GM18519 (cell line): ENCODE results near the gene ARHGAP15.

ENCODE experiments used
- ATAC-seq: cut with Tn5 transposase; IDR thresholded peaks from one replicate; pipeline ENCODE4 v1.9.1; 2021; ENCODE audit warnings: mild to moderate bottlenecking, moderate library complexity; ENCODE audit not compliant: unreplicated experiment, low FRiP score

The ARHGAP15 gene

DNA sequence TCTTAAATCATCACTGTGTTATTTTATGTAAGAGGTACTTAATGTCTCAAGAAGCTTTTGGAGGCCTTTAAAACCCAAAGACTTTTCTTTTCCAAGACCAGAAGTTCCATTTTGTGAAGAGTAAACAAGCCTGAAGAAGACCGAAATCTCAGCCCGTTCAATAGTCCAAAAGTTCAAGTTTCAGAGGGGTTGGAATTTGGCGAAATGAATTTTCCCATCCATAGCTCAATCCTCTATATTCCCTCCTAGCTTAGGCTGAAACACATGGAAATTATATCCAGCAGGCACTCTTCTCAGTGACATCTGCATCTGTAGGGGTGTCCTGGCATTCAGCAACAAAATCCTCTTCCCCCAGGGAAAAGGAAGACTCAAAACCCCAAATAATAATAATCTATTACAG lies 344.6 kb downstream of the ARHGAP15 start:
- no peak for ATAC-seq

DNA sequence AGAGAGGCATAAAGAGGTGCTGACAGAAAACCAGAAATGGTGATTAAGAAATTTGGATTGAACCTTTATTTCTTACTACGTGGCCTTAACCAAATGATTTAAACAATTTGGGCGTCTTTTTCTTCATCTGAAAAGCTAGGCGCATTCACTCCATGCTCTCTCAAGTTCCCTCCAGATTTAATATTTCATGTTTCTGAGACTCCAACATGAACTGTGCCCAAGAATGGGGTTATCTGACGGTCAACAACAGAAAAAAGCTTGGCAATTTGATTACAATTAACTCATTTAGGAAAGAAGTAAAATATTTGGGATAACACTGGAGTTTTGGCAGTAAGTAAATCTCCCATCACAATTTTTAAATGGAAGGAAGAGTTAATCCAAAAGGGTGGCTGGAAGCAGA lies 345.4 kb downstream of the ARHGAP15 start:
- ATAC-seq: no peak

GRCh38 chr2:143475041-143475776 lies 346.0 kb downstream of the ARHGAP15 start:
- no peak for ATAC-seq

DNA sequence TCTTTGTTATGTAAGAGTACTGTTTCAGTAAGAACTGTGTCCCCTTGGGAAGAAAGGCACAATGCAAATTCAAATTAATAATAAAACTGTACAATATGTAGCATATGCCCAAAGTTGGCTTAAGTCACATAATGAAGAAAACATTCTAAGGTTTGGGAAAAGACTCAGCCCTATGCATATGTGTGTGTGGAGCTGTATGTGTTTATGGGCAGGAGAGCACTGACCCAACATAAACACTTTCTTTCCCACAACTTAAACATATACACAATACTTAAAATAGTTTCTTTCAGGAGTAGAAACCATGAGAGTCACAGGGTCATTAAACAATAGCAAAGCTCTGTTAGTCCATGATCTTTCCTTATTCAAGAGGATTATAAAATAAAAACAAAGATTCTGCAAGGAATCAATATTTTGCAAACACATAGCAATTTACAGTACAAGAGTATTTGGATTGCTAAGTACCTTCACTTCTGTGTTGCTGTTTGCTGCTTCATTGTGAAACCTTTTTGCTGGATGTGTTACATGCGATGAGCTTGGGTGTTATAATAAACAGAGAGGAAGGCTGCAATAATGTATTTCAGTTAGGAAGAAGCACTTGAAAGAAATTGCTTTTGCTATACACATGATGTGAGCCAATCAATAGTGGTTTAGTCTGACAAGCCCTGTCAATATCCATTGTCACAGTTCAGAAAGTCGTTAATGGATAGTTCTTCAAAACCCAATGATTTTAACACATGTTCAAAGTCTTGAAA lies 347.3 kb downstream of the ARHGAP15 start:
- no peak for ATAC-seq

DNA sequence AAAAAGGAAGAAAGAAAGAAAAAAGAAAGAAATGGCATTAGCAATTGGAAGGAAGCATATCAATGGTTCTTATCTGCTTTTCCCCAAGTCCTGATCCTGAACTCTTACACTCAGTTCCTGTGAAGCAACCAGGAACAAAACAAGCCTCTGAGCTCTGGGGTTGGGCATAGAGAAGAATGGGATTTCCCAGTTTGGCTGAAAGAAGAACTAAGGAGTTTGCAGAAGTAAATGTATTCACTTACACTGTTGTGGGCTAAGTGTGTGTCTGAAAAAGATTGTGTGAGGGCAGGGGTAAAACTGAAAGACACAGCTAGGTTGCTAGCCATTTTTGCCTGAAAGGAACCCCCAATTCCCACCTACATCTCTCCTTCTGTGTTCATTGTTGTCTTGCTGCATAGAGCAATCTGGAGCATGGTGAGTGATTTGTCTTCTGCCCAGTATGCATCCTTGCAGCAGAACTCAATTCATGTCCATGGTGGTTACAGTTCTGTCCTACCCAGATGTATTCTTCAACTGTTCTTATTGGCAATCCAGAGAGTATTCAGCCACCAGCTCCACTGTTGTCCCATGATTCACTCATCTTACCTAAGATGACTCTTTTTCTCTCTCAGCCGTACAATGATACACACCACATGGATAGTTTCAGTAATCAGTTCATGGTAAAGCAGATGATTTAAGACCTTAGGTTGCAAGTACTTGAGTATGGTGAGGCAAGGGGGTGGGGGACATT lies 348.7 kb downstream of the ARHGAP15 start:
- no peak for ATAC-seq

DNA sequence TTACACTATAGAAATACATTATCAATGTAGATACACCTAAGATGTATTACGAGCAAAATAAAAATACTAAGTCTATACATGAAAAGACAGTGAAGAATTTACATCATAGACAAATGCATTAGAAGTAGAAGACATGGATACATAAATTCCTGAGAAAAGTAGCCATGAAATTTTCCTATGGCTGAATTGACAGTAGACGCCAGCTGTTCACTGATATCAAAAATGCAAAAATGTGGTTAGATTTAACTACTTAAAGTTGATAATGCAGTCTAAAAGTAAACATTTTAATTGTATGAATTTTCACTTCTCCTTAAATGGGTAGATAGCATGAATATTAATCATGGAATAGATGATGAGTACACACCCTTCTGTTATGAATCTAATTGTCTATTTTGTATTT lies 350.9 kb downstream of the ARHGAP15 start:
- ATAC-seq: no peak

DNA sequence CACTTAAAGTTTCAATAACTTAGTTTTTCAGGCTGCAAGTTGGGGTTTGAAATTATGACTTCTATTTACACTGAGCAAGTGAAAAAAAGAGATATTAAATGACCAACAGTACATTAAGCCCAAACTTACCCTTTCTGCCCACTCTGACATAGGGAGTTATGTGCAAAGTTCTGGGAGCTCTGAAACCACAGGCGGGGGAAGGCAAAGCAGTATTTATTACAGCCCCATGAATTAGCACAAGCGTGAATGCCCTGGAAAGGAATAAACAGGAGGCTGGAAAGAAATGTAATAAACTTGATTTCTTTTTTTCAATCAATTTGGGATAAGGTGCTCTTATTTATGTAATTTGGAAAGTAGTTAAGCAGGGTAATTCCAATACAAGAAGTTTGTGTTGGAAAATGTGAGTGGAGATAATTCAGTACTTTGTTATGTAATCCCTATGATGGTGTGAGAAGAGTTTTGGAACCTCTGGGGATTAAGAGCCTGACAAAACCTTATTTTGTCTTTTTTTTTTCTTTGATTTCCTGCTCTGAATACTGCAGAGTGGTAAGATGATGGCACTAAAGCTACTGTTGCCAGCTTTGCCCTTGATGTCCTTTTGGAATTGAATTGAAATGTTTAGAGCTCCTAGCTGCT lies 351.5 kb downstream of the ARHGAP15 start:
- no peak for ATAC-seq

DNA sequence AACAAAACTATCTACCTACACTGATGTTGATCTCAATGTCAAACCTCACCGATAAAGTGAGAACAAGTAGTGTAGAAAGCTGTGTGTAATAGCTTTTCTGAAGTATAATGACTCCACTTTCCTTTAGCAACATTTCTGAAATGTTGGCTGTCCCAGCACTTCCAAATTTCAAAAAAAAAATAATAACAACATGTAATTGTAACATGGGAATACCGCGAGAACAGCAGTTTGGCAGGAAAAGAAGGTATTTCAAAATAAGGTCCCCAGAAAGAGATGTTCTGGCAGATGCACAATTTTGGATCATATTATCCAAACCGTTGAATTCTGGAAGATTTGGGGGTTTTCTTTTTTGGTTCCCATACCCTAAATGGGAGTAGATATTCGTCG lies 352.0 kb downstream of the ARHGAP15 start:
- ATAC-seq: no peak

DNA sequence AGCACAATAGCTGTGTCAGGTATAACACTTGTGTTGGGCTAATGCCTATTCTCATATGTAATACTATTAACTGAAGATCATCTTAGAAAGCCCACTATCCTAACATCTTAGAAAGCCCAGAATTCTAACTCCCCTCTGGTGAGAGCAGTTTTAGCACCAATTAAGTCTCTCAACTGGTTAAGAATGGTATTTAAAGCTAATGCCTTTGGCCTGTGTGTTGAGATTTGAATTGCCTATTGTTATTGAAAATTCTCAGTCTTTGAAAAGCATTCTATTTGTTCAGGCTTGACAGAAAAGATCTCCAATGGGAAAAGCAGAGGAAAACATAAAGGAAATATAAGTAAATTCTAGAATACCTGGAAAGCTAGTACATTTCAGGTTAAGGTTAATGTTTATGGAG lies 352.5 kb downstream of the ARHGAP15 start:
- no peak for ATAC-seq

- ATAC-seq: no peak
Measured at GRCh38 chr2:143482316-143482715, 353.1 kb downstream of the ARHGAP15 start.

DNA sequence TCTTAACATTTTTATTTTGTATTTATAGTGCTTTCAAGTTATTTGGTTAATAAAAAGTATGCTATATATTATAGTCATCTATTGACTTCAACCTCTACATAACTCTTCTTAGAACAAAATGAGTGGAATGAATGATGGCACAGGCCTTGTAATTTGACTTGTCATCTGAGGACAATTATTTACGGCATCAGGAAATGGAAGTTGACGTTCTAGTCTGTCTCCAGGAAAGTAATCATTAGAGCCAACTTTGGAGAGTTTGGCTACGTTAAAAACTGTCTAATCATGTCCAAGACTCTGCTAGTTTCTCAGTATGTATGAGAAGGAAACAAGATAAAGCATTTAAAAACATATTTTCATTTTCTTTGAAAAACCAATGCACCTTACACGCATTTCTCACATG lies 353.6 kb downstream of the ARHGAP15 start:
- ATAC-seq: no peak

GRCh38 chr2:143486976-143487375 lies 357.8 kb downstream of the ARHGAP15 start:
- no peak for ATAC-seq

DNA sequence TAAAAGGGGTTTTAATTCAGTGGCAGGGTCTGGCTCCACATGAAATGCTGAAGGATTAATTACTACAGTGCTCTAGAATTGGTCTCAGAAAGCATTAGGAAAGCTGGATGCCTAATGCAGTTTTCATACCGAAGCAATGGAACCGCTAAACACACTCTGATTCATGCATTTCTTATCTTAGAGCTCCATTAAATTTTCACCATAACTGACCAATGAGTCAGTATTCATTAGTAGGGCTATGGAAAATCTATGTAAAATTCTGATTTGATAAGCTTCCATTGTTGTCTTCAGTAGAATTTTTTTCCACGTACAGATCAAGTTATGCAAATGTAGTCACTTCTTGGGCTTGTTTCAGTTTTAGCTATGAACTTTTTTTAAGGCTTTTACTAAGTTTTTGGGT lies 359.9 kb downstream of the ARHGAP15 start:
- no peak for ATAC-seq

- ATAC-seq: no peak
Measured at GRCh38 chr2:143491131-143491530, 361.9 kb downstream of the ARHGAP15 start.

GRCh38 chr2:143493339-143493738 lies 364.1 kb downstream of the ARHGAP15 start:
- no peak for ATAC-seq

- ATAC-seq: no peak
Measured at GRCh38 chr2:143497726-143498125, 368.5 kb downstream of the ARHGAP15 start.

DNA sequence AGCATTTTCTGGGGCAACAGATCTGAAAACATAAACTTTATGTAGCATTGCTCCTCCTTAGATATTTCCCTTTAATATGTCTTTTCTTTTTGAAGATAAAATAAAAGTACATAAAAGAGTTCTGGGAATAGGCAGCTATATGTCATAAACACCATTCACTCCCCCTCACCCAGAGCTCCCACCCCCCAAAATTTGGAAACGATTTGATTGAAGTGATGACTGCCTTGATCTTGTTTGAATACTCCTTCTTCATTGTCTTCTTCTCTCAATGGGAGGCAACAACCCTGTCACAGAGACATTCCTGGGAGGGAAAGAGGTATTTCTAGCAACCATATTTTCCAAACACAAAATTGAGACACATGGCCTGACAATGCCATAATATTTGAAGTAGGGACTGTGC lies 369.3 kb downstream of the ARHGAP15 start:
- ATAC-seq: no peak

DNA sequence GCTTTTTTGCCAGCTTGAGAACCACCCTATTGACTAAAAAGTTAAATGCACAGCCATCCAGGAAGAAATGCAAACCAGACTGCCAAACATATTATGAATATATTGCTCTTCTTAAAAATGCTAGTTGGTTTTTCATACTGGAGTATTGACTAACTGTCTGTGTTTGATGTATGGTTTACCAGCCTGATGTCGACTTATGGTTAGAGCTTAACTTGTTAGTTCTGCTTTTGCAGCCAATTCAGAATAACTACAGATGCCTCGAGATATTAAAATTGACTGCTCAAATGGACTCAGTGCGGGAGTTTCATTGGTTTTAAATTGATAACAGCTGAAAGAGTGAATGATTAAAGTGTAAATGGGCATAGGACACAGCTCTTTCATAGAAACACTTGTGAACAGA lies 369.8 kb downstream of the ARHGAP15 start:
- no peak for ATAC-seq

- no peak for ATAC-seq
Measured at GRCh38 chr2:143501106-143501676, 372.0 kb downstream of the ARHGAP15 start.

- no peak for ATAC-seq
Measured at GRCh38 chr2:143503280-143503679, 374.1 kb downstream of the ARHGAP15 start.

GRCh38 chr2:143504397-143504796 lies 375.2 kb downstream of the ARHGAP15 start:
- ATAC-seq: no peak
